CD8-positive, alpha-beta memory T cell (primary cell): ENCODE measurements around the gene FXYD3. TPM values are rescaled to one million over a fixed set of nuclear protein-coding genes. Genes with fewer than 3 reads are reported as not detected.

Experiments
- CTCF ChIA-PET: fragments of 350-600 bp; sonication (Branson Sonifier 250); formaldehyde crosslinking; loops from one replicate; lab custom pipeline; 2021; ENCODE audit warnings: antibody characterized with exemption; lab: Charles Lee
- POLR2A ChIA-PET: fragments of 350-600 bp; sonication (Branson Sonifier 250); formaldehyde crosslinking; loops from one replicate; lab custom pipeline; 2021; ENCODE audit warnings: antibody characterized with exemption; lab: Charles Lee
- DNase-seq, 5 donors: peaks; one replicate each; pipeline versions ENCODE4 v3.0.0 to v3.0.0-alpha.2; 2020 to 2022; ENCODE audit warnings: mixed read lengths in 1 of 5
- H3K27ac ChIP-seq: one replicate; pipeline ENCODE4 v1.7.0; 2013; ENCODE audit warnings: low read depth, mild to moderate bottlenecking, low read length, moderate library complexity
- H3K27me3 ChIP-seq: 2 replicates; pipeline ENCODE4 v1.7.0; 2013; ENCODE audit warnings: low read length, mild to moderate bottlenecking; ENCODE audit not compliant: insufficient read depth, poor library complexity, severe bottlenecking
- H3K36me3 ChIP-seq: 2 replicates; pipeline ENCODE4 v1.7.0; 2013; ENCODE audit warnings: mild to moderate bottlenecking, low read length, moderate library complexity; ENCODE audit not compliant: insufficient read depth
- H3K4me1 ChIP-seq: 2 replicates; pipeline ENCODE4 v1.7.0; 2013; ENCODE audit warnings: mild to moderate bottlenecking, low read length, moderate library complexity; ENCODE audit not compliant: insufficient read depth
- H3K4me3 ChIP-seq: 2 replicates; pipeline ENCODE4 v1.7.0; 2013; ENCODE audit warnings: mild to moderate bottlenecking, low read length
- H3K9me3 ChIP-seq: 2 replicates; pipeline ENCODE4 v1.7.0; 2013; ENCODE audit warnings: mild to moderate bottlenecking, low read length
- H3K27ac Mint-ChIP-seq, 8 donors: one replicate each; pipeline ENCODE4 v1.8.0; 2020 to 2021; ENCODE audit warnings: mixed read lengths in 8 of 8, mild to moderate bottlenecking in 6 of 8, inconsistent platforms in 3 of 8, moderate library complexity in 3 of 8
- H3K27me3 Mint-ChIP-seq, 2 donors: one replicate each; pipeline ENCODE4 v1.8.0; 2020 to 2021; ENCODE audit warnings: mixed read lengths in 2 of 2, mild to moderate bottlenecking in 1 of 2, moderate library complexity in 1 of 2
- H3K36me3 Mint-ChIP-seq, 3 donors: one replicate each; pipeline ENCODE4 v1.8.0; 2020 to 2021; ENCODE audit warnings: mixed read lengths in 3 of 3, inconsistent platforms in 1 of 3, mild to moderate bottlenecking in 1 of 3
- H3K4me1 Mint-ChIP-seq, 3 donors: one replicate each; pipeline ENCODE4 v1.8.0; 2020 to 2021; ENCODE audit warnings: mixed read lengths in 3 of 3, inconsistent platforms in 1 of 3, mild to moderate bottlenecking in 1 of 3
- H3K4me3 Mint-ChIP-seq, 7 donors: one replicate each; pipeline ENCODE4 v1.8.0; 2020 to 2021; ENCODE audit warnings: mixed read lengths in 7 of 7, mild to moderate bottlenecking in 6 of 7, moderate library complexity in 4 of 7, inconsistent platforms in 2 of 7
- H3K9me3 Mint-ChIP-seq, 5 donors: one replicate each; pipeline ENCODE4 v1.8.0; 2020 to 2022; ENCODE audit warnings: mixed read lengths in 5 of 5, mild to moderate bottlenecking in 3 of 5, moderate library complexity in 2 of 5, inconsistent platforms in 1 of 5
- polyA plus RNA-seq: library from polyadenylated mRNA; unstranded; fragments of 300-500 nt; fragmentation: Illumina TruSeq; gene quantifications from one replicate; pipeline ENCODE4 v1.2.3, GENCODE V29; 2021
- total RNA-seq, 2 experiments: library from RNA; stranded (reverse); gene quantifications; one replicate each; pipeline ENCODE4 v1.2.3, GENCODE V29; 2021

FXYD3 gene
- total and polyA plus RNA-seq, 3 experiments from 2014 or later: not detected

GRCh38 chr19:35157431-35157830 is 41.8 kb downstream of the FXYD3 start:
- Mint-ChIP-seq H3K4me3 (peak overlapping the region in 6 of 7 donors; percentile 54 to 100 (median 98)), H3K4me1 (peaks cover 52 to 65% (median 62%) of the 10 kb centered on the region in 3 donors), H3K27ac (peak overlapping the region; percentile 10 to 99 (median 66)), H3K36me3 (peaks cover 30 to 84% (median 33%) of the 10 kb centered on the region in 3 donors), H3K9me3 (peaks cover 0 to 4% (median 0%) of the 10 kb centered on the region in 5 donors), H3K27me3 (no peaks in the 10 kb centered on the region)
- Histone ChIP-seq H3K4me3 (no peak overlapping the region), H3K27me3 (no peaks in the 10 kb centered on the region), H3K4me1 (peaks cover 34% of the 10 kb centered on the region), H3K27ac (no peak overlapping the region), H3K9me3 (no peaks in the 10 kb centered on the region), H3K36me3 (peaks cover 49% of the 10 kb centered on the region)
- ChIA-PET CTCF (no interaction called here), POLR2A (no interaction called here)
- DNase-seq: no peak

GRCh38 chr19:35159606-35160005 is 44.0 kb downstream of the FXYD3 start:
- H3K9me3 ChIP-seq: no peaks in the 10 kb centered on the region
- H3K27ac ChIP-seq: no peak overlapping the region
- no peaks in the 10 kb centered on the region for H3K27me3 ChIP-seq
- POLR2A ChIA-PET: no interaction called here
- H3K4me3 ChIP-seq: no peak overlapping the region
- H3K9me3 Mint-ChIP-seq: peaks cover 0 to 4% (median 2%) of the 10 kb centered on the region in 5 donors
- peaks cover 26% of the 10 kb centered on the region for H3K4me1 ChIP-seq
- peaks cover 46 to 99% (median 46%) of the 10 kb centered on the region in 3 donors for H3K36me3 Mint-ChIP-seq
- CTCF ChIA-PET: interaction anchor here (1.1 to 1.4 kb wide), 2 partner anchors 12 to 18 kb away, joined by 3 read pairs; no protein-coding TSS in a partner anchor
- peaks cover 52 to 66% (median 62%) of the 10 kb centered on the region in 3 donors for H3K4me1 Mint-ChIP-seq
- peaks cover 0 to 2% of the 10 kb centered on the region in 2 donors for H3K27me3 Mint-ChIP-seq
- no peak for DNase-seq
- H3K4me3 Mint-ChIP-seq: peak overlapping the region in 3 of 7 donors; percentile 10 to 50 (median 35)
- H3K27ac Mint-ChIP-seq: peak overlapping the region in 5 of 8 donors; percentile 50 to 99 (median 71)
- peaks cover 71% of the 10 kb centered on the region for H3K36me3 ChIP-seq

GRCh38 chr19:35160629-35161433 is 45.2 kb downstream of the FXYD3 start:
- Mint-ChIP-seq H3K36me3 (peaks cover 51 to 99% (median 53%) of the 10 kb centered on the region in 3 donors), H3K27ac (peak overlapping the region in 5 of 8 donors; percentile 44 to 95 (median 75)), H3K27me3 (peaks cover 0 to 2% of the 10 kb centered on the region in 2 donors), H3K4me3 (peak overlapping the region in 1 of 7 donors; percentile 51), H3K9me3 (peaks cover 0 to 8% (median 2%) of the 10 kb centered on the region in 5 donors), H3K4me1 (peaks cover 48 to 66% (median 62%) of the 10 kb centered on the region in 3 donors)
- Histone ChIP-seq H3K27me3 (no peaks in the 10 kb centered on the region), H3K36me3 (peaks cover 83% of the 10 kb centered on the region), H3K4me3 (no peak overlapping the region), H3K9me3 (peaks cover under 1% of the 10 kb centered on the region), H3K27ac (no peak overlapping the region), H3K4me1 (peaks cover 24% of the 10 kb centered on the region)
- POLR2A ChIA-PET: interaction anchor here (1.3 kb wide), 1 partner anchor 20 kb away, joined by 3 read pairs; no protein-coding TSS in a partner anchor
- DNase-seq: no peak
- CTCF ChIA-PET: interaction anchor here (1.4 kb wide), 1 partner anchor 19 kb away, joined by 3 read pairs; no protein-coding TSS in a partner anchor

GRCh38 chr19:35161434-35161743 is 45.8 kb downstream of the FXYD3 start:
- Mint-ChIP-seq H3K9me3 (peaks cover 0 to 12% (median 5%) of the 10 kb centered on the region in 5 donors), H3K4me1 (peaks cover 43 to 64% (median 62%) of the 10 kb centered on the region in 3 donors), H3K27me3 (peaks cover 0 to 2% of the 10 kb centered on the region in 2 donors), H3K36me3 (peaks cover 55 to 99% (median 56%) of the 10 kb centered on the region in 3 donors), H3K4me3 (no peak overlapping the region), H3K27ac (peak overlapping the region in 5 of 8 donors; percentile 44 to 95 (median 75))
- H3K4me3 ChIP-seq: no peak overlapping the region
- no peak for DNase-seq
- H3K9me3 ChIP-seq: peaks cover 6% of the 10 kb centered on the region
- ChIA-PET CTCF (no interaction called here), POLR2A (interaction anchor here (1.3 kb wide), 1 partner anchor 20 kb away, joined by 3 read pairs; no protein-coding TSS in a partner anchor)
- no peaks in the 10 kb centered on the region for H3K27me3 ChIP-seq
- peaks cover 89% of the 10 kb centered on the region for H3K36me3 ChIP-seq
- peaks cover 19% of the 10 kb centered on the region for H3K4me1 ChIP-seq
- H3K27ac ChIP-seq: no peak overlapping the region

- POLR2A ChIA-PET: no interaction called here
- peaks cover 0 to 14% (median 5%) of the 10 kb centered on the region in 5 donors for H3K9me3 Mint-ChIP-seq
- DNase-seq: no peak
- peaks cover 58 to 99% (median 58%) of the 10 kb centered on the region in 3 donors for H3K36me3 Mint-ChIP-seq
- H3K4me1 Mint-ChIP-seq: peaks cover 43 to 64% (median 64%) of the 10 kb centered on the region in 3 donors
- Histone ChIP-seq H3K36me3 (peaks cover 84% of the 10 kb centered on the region), H3K4me1 (peaks cover 22% of the 10 kb centered on the region), H3K4me3 (no peak overlapping the region), H3K27ac (no peak overlapping the region), H3K9me3 (peaks cover 8% of the 10 kb centered on the region), H3K27me3 (no peaks in the 10 kb centered on the region)
- no peak overlapping the region for H3K4me3 Mint-ChIP-seq
- CTCF ChIA-PET: interaction anchor here (0.7 to 1.8 kb wide), 4 partner anchors 9 to 78 kb away, joined by 3 to 5 read pairs (median 4); partner anchors contain the start of gene FXYD5
- peak overlapping the region; percentile 44 to 88 (median 63) for H3K27ac Mint-ChIP-seq
- H3K27me3 Mint-ChIP-seq: peaks cover 0 to 2% of the 10 kb centered on the region in 2 donors
Measured at GRCh38 chr19:35162471-35163326, 47.1 kb downstream of the FXYD3 start.

GRCh38 chr19:35164418-35164817 is 48.8 kb downstream of the FXYD3 start:
- peaks cover 75% of the 10 kb centered on the region for H3K36me3 ChIP-seq
- peaks cover 31 to 61% (median 55%) of the 10 kb centered on the region in 3 donors for H3K4me1 Mint-ChIP-seq
- H3K4me1 ChIP-seq: peaks cover 23% of the 10 kb centered on the region
- no peak overlapping the region for H3K4me3 ChIP-seq
- no peak overlapping the region for H3K27ac ChIP-seq
- H3K36me3 Mint-ChIP-seq: peaks cover 46 to 96% (median 53%) of the 10 kb centered on the region in 3 donors
- H3K9me3 Mint-ChIP-seq: peaks cover 0 to 14% (median 5%) of the 10 kb centered on the region in 5 donors
- H3K9me3 ChIP-seq: peaks cover 8% of the 10 kb centered on the region
- peak overlapping the region in 7 of 8 donors; percentile 31 to 83 (median 54) for H3K27ac Mint-ChIP-seq
- ChIA-PET CTCF (interaction anchor here (1.3 kb wide), 1 partner anchor 331 kb away, joined by 3 read pairs; no protein-coding TSS in a partner anchor), POLR2A (no interaction called here)
- no peak overlapping the region for H3K4me3 Mint-ChIP-seq
- H3K27me3 Mint-ChIP-seq: peaks cover 0 to 2% of the 10 kb centered on the region in 2 donors
- H3K27me3 ChIP-seq: no peaks in the 10 kb centered on the region
- no peak for DNase-seq

GRCh38 chr19:35165200-35166058 is 49.8 kb downstream of the FXYD3 start:
- H3K36me3 Mint-ChIP-seq: peaks cover 44 to 96% (median 51%) of the 10 kb centered on the region in 3 donors
- no peak overlapping the region for H3K4me3 Mint-ChIP-seq
- ChIA-PET CTCF (interaction anchor here (0.9 kb wide), 1 partner anchor 23 kb away, joined by 3 read pairs; no protein-coding TSS in a partner anchor), POLR2A (no interaction called here)
- H3K9me3 Mint-ChIP-seq: peaks cover 0 to 14% (median 5%) of the 10 kb centered on the region in 5 donors
- H3K4me1 Mint-ChIP-seq: peaks cover 30 to 59% (median 53%) of the 10 kb centered on the region in 3 donors
- peaks cover 0 to 2% of the 10 kb centered on the region in 2 donors for H3K27me3 Mint-ChIP-seq
- H3K27ac ChIP-seq: peak overlapping the region; percentile 18
- H3K27me3 ChIP-seq: no peaks in the 10 kb centered on the region
- H3K36me3 ChIP-seq: peaks cover 72% of the 10 kb centered on the region
- H3K9me3 ChIP-seq: peaks cover 8% of the 10 kb centered on the region
- H3K4me1 ChIP-seq: peaks cover 23% of the 10 kb centered on the region
- peak overlapping the region; percentile 0 for H3K4me3 ChIP-seq
- no peak for DNase-seq
- H3K27ac Mint-ChIP-seq: peak overlapping the region in 7 of 8 donors; percentile 19 to 80 (median 50)
